Kidney glomerular epithelial cell (primary cell): ENCODE measurements around the gene FOXD3.

Experiments
- DNase-seq: peaks from one replicate; lab custom pipeline; 2025; lab: John Stamatoyannopoulos, UW

The FOXD3 gene

DNA sequence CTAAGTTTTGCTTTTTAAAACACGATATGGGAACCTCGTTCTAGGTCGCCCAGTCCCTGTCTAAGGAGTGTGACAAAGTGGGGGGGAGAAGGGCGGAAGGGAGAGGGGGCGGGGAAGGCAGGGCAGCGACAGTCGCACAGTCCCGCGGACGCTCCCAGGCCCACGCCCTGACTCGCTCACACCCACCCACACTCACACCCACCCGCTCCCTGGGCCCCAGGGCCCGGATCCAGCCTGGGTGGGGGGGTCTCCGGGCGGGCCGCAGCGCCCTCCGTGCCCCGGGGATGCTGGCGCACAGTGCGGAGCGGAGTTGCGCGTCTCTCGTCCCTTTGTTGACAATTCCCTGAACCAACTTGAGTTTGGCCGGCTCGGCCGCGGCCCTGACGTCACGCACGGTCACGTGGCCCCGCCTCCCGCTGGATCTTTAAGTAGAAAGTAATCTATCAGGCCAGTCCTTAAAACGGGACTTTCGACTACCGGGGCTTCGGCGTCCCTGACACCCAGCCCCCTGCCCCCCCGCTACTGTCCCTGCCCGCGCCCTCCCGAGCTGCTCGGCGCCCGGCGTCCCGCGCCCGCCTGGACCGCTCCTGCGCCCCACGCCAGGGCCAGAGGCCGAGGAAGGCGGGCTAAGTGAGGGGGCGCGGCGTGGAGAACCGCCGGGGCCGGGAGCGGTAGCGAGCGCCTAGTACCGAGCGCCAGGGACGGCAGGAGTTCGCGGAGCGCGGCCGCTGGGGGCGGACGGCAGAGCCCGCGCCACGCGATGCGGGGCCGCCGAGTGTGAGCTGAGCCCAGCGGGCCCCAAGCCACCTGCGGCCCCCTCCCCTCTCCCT lies at the start of gene FOXD3:
Gene FOXD3 (plus strand): TSS at position 454 of the 830 bp plus-strand sequence. CDS start 492 bp downstream, outside the sequence.
- no peak for DNase-seq

DNA sequence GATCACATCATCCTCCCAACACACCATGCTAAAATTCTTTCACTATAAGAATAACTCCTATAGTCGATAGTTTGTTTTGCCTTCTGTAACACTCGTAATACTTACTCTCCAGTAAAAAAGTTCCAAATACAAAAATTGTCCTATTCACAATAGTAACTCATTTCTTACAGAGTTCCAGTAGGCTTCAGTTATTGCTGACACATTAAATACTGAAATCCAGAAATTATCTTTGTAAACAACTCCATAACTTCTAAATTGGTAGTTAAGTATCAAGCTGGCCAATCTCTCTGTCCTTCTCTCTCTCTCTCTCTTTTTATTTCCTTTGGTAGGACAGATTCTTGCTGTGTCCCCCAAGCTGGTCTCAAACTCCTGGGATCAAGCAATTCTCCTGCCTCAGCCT lies 49.6 kb upstream of the FOXD3 start:
- DNase-seq: no peak

DNA sequence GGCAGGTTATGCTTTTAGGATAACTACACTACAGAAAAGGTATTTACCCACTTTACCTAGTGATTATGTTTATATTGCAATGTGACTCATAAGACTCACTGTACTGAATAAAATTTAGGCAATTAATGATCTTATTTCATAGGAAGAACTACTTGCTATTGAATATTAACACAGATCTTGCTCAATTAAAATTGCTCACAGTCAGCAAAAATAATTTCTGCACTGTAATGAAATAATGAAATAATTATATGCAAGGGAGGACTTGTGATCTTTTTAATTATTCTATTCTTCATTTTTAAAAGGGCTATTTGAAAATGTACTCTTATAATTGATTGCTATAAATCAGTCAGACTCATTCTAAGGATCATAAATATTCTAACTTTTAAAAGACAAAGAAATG lies 48.0 kb upstream of the FOXD3 start:
- no peak for DNase-seq

DNA sequence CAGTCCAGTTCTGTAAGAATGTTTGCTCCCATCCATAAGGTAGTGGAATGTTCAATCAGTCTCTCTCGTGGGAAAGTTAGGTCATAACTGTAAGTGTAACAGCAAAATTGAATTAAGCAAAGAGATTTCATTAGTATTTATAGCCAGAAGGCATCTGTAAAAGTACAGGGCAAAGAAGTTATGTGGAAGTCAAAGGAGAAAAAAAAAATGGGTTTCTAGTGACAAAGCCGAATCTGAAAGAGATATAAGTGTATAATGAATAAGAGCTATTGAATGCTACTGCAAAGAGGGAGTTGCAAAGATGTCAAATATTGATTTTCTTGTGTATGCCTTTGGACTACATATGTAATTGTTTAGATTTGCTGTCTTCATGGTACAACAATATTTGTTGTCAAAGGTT lies 47.4 kb upstream of the FOXD3 start:
- DNase-seq: no peak

DNA sequence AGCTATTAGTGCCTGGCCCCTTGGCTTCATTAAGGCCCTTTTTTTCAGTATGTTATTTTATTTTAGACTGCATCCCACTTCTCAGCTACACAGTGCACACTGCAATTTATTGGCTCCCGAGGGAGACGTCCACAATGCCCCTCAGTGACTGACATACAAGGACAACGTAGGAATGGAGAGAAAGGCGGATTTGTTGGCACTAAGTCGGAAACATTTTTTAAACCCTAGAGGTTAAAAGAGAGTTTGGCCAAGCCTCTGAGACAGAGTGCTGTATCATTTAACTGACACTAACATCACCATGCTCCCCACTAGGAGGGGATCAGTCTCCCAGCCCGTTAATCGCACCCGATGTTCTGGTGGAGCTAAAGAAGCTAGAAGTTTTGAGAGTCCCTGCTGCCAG lies 45.7 kb upstream of the FOXD3 start:
- no peak for DNase-seq

DNA sequence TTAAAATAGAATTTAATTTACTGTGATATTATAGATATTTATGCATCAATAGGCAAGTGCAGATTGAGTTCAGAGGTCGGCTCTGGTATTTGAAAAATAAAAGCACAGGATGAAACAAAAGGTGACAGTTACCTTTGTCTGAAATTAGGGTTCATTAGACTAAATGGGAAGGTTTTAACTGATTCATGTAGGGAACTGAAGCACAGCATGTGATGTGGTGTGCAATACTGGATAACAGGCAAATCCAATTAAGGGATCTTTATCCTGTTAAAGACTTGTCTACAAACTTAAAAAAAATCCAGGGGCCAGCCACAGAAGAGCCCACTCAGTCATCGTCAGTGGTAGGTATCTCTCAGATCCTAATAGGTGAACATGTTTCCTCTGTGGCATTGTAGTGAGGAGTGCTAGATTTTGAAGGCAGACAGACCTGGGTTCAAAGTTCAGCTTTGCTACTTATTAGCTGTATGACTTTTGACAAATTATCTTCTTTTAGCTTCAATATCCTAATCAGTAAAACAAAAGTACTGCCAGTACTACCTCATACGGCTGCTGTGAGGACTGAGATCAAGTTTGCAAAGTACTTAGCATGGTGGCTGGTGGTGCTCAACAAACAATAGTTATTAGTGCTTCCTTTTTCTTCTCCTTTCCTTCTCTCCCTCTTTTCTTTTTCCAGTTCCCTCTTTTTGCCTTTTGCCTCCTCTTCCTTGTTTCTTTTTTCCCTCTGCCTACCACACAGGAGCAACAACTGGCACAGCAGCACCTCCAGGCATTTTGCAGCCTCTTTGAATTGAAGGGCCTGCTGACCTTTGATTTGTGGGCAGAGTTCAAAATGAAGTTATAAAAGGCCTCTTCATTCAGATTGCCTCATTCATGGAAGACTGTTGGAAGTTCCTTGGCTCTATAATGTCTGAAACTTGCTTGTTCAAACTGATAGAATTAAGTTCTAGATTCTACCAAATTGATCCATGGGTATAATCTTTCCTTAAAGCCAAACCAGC lies 44.9 kb upstream of the FOXD3 start:
- DNase-seq: no peak

DNA sequence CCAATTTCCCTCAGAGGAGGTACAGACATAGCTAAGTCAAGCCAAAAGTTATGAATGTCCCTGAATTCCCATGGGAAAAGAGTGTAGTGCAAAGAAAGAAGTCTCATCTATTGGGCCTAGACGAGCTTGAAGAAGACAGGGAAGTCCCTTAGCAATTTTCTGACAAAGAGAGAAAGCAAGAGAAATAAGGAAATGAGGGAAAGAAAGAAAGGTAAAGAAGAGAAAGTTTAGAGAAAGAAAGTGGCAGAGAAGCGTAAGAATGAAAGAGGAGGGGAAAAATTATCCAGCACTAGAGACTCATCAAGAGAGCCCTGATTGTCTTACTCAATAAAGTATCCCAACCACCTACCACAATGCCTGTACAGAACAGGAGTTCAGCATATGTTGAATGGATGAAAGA lies 40.6 kb upstream of the FOXD3 start:
- no peak for DNase-seq

DNA sequence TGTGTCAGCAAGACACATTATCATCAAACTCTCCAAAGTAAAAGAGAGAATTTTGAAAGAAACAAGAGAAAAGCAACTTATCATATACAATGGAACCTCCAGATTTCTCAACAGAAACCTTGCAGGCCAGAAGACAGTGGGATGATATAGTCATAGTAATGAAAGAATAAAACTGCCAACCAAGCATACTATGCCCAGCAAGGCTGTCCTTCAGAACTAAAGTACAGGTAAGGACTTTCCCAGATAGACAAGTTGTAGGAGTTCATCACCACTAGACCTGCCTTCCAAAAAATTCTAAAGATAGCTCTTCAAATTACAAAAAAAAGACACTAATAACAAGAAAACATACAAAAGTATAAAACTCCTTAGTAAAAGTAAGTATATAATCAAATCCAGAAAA lies 33.2 kb upstream of the FOXD3 start:
- DNase-seq: no peak

DNA sequence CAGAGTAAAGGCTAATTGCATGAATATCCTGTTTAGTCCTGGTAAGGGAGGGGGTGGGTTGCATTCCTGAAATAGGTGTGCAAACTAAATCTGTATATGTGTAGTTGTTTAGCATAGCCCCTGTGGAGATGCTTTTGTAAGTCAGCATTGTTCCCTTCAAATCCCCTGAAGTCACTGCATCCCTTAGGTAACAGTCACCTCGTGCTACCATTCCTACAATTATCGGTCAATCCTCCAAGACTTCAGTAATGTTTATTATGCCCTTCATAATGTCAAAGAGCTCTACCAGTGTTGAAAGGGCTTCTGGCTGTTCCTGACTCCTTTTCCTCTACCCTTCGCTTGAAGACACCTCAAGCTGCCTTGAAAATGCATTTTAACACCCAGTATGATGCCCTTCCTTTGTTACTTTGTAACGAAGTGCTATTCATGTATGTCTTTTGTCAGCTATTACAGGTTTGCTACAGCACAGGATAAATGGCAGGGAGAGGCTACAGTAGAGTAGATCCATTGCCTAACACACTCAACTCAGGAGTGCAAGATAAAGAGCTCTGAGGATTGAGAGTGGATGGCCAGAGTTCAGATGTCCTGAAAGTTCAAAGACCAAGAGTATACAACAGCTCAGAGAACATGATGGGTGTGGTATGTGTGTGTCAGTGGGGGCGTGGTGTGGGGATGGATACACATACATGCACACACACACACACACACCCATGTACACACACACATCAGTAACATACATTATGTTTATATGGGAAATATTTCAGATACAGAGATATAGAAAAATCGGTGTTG lies 27.4 kb upstream of the FOXD3 start:
- DNase-seq: no peak

DNA sequence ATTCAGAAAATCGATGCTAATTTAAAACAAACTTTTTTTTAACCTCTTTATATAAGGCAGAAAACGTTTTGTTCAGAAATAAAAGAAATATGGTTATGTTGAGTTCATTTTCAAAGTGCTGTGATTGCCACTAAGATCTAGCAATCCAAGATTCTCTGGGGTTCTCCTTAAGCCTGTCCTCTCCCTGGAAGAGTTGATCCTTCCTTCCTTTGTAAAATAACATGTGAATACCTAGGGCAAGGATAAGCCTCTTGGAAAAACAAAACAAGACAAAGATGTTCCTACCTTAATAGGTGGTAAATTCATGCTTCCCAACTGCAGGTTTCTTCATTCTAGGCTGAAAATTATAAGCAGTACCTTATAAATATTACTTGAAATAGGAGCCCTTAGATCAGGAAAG lies 18.0 kb upstream of the FOXD3 start:
- DNase-seq: no peak

DNA sequence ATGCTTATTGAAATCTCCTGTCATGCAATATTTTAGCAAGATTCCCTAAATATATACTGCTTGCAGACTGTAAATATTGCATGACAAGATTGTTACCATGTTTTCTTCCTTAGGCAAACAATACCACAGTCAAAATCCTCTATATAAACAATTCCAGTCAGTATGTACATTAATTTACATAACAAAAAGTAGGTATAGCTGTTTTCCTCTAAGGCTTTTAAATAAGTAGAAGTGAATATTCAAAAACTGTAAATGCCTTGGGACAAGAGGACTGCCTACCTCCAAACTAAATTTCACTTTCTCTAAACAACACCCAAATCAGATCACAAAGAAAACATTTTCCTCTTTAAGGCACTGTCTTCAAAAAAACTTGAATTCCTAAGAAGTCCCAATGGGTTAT lies 17.3 kb upstream of the FOXD3 start:
- DNase-seq: no peak

DNA sequence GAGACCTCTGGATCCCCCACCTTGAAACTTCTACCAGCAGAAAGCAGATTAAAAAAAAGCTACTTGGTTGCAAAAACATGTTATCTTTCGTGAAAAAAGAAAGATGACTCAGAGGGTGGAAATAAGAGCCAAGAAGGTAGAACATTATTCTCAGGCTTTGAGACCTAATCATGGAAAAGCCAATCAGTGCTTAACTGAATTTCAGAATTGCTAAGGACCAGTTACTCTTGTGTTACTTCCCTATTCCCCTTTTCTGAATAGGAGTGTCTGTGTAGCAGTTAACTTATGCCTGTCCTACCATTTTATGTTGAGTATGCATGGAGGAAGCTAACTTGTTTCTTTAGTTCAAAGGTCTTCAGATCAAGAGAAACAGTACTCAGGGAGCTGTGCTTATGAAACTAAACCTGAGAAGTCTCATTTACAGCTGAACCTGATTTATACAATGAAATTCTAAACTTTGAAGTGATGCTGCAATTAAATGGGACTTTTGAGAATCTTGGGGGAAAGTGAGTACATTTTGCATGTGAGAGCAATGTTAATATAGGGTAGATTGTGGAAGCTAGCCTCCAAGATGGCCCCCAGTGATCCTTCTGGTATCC lies 15.1 kb upstream of the FOXD3 start:
- DNase-seq: no peak

DNA sequence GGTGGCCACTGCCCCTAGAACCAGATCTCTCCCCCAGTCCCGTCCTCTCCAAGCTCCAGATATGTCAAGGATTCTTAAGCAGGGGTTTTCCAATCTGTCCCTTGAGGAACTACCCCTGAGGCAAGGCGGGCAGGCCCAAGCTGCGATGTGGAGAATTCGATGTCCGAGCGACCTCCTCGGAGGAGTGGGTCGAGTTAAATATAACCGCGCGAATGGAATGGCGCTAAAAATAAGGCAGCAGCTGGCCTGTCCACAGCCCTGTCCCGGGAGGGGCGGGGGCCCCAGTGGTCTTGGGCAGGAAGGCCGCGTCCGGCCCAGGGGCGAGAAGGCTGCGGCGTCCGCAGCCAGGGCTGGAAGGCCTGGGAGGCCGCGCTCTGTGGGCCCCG lies 5.8 kb upstream of the FOXD3 start:
- DNase-seq: no peak

DNA sequence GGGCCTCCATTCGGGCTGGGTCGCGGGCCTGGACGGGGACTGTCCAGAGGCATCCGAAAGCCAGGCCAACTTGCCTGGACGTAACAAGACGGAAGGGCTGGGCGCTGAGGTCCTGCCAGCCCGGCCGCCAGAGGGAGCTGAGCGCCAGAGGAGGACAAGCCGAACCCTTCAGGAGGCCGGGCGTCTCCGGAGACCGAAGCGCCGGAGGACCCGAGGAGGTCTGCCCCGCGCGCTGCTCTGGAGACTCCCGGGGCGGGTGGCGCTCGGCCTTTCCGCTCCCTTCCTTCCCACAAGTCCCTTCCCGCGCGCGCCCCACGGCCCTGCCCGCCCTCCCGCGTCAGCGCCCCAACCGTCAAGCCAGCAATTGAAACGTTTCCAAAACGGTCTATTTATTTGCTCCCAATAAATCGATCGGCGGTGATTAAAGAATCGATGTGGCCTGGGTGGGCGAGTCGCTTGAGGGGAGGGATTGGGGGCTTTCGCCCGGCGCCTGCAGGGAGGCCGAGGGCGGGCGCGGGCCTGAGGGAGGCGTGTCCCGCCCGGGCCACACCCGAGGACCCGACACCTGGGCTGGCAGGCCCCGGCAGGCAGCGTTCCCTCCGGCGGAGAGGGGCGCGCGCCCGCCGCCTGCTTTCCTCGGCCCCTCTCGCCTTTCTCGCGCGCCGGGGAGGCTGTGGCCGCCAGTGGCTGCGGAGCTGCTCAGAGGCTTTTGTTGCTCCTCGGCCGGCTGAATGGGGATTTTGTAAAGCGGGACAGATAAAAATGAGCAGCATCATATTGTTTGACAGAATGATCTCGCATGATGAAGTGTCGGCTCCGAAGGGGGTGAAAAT lies 5.2 kb upstream of the FOXD3 start:
- DNase-seq: no peak

DNA sequence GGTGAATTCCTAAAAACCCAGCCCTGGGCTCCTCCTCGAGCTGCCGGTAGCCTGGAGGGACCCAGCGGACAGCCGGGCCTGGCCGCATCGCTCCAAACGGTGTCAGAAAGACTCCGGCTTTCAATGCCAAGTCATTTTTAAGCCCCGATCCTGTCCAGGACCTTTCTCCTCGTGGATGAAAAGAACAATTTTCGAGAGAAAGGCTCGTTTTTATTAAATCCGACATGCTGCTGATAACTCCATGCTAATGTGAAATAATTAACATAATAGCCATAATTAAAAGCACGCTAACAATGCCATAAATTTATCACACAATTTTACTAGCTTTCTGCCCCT lies 4.6 kb upstream of the FOXD3 start:
- DNase-seq: no peak

DNA sequence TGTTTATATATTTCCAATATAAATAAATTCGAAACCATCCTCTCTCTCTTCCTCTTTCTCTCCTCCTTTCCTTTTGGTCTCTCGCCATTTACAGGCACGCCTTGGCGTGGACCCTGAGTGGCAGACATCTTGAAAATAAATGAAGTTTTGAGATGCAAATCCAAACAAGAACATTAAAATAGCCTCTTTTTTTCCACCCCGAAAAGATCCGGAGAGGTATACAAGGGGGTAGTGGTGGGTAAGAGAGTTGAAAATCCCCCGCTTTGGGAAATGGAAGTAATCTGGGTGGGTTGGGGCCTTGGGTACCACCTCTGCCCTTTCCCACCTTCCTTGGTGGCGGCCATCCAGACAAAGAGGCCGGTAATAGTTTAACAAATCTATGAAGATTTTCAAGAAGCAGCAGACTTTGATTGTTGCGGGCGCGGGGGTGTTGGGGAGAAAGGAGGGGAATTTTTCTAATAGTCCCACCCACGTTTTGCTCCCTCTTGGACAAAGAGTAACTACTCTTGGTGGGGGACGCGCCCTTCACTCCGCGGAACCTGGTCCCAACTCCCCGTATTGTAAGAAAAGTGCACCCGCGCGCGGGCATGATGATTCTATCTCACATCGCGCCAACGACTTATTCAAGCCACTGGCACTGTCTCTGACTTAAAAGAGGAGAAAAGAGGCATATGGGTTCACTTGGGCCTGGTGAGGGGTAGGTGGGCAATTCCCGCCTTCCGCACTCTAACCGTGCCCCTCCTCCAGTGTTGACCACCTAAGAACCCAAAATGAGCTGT lies 4.0 kb upstream of the FOXD3 start:
- DNase-seq: no peak

DNA sequence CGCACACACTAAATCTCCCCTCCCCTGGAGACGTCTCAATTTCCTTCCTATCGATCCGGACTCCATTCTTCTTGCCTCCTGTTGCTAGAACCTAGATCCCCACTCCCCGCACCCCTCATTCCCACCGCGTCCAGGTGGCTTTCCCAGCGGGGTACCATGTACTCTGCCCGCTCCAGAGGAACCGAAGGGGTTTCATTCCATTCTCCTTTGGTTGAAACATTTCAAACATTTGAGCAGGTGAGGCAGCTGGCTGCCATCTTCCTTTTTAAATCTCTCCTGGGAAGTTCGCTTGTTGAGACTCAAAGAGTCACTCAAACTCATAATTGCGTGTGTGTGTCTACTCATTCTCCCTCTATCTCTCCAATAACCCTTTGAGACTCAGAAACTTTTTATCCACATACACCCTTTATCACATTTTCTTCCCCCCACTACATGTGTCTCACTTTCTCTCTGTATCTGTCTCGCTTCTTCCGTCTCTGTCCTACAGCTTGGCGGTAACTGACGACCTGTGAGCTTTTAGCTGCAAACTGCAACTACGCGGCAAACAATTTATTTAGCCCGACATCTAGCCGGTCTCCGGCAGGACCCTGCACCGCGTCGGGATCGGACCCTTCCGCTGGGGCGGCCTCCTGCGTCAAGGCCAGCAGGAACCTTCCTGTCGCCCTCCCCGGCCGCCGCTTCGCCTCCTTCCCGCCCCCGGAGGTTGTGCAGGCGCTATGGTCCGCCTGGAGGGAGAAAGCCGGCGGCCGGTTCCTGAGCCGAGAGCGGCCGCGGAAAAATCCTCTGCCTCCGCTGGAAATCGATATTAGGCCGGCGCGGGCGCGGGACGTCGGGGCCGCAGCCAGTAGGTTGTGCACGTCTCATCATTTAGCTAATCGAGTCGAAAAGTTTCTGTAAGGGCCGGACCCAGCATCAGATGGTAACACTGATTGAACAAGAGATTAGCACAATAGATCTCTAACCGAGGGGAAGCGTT lies 3.0 kb upstream of the FOXD3 start:
- no peak for DNase-seq

DNA sequence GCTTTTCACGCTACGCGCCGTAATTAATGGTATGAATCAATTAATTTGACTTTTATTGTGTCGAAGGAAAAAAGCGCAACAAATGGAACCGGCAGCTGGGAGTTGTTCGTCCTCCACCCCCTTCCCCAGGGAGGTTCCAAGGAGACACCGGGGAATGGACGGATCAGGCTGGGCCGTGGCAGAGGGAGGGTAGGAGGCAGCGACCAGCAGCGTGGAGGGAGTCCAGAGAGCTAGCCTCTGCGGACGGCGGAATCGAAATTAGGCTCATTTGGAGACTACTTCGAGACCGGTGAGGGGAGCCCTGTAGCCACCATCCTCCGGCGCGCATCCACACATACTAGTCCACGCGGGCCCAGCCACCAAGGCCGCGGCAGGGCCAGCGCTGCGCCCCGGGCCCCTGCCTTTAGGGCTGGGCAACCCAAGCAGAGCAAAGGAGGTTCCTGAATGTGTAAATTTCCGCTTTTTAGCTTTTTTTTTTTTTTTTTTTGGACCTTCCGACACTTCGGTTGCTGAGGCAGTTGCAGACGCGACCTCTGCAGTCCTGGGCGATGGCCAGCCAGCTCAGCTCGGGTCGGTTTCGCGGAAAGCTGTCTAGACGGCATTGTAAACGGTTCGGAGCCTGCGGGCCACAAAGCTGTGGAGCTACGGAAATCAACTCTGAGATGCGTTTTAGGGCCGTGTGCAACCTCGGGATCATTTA lies 2.2 kb upstream of the FOXD3 start:
- DNase-seq: no peak
